Measurements from ENCODE around the gene CUL7. TPM values are rescaled to one million over a fixed set of nuclear protein-coding genes. Genes with fewer than 3 reads are reported as not detected.

Gene CUL7
- total and polyA plus RNA-seq, 2 of the 8 experiments (the other 6 are each of a cell fraction or from before 2014, with no cell fraction given): 10.8 to 15.0 TPM

DNA sequence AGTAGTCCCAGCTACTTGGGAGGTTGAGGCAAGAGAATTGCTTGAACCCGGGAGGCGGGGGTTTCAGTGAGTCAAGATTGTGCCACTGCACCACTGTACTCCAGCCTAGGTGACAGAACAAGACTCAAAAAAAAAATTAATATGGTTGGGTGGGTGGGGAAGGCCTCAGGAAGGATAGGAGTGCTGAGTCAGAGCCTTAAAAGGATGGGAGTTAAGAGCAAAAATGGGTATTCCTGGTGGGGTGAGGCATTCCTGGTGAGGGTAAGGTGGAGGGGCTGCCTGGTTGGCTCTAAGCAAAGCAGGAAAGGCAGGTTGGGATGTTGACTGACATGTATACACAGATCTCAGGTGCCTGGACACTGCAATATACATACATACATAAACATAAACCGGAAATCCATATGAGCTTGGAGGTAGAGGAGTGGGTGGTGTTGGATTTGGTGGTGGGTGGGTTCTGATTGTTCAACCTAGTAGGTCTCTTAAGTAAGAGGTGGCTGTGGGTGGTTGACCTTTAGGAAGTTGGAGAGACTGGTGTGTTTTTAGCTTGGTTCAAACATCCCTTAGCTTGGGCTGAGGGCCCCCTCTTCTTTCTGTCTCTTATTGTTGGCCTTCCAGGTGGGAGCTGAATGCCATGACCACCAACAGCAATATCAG is 33.5 kb downstream of the CUL7 start:
- no peak for TF ChIP-seq MAX (IDR thresholded peaks at IDR 0.05)
- 0 out of 2 replicates have a peak overlapping the region, but pooled peaks have one; percentile 12 for H2BK15ac ChIP-seq (ENCODE audit: low read length)
- POLR2A ChIA-PET (ENCODE audit: partially characterized antibody): interaction anchor here (0.7 to 27.9 kb wide), 17 partner anchors 9 to 227 kb away, joined by 3 to 584 read pairs (median 5); partner anchors contain the start of genes CUL7, KLC4, MRPL2 and PEX6
- H3K4me2 ChIP-seq (ENCODE audit: insufficient read depth in 1 of 2, low read depth in 2 of 2, low read length in 2 of 2): peak overlapping the region in 1 of 2 experiments; percentile 45; a peak in 1 of 4 replicates
- H3K56ac ChIP-seq (replicated peaks; ENCODE audit: insufficient read length, low read depth, low read length): no peak overlapping the region
- H2AFZ ChIP-seq (ENCODE audit: low read length): no peak overlapping the region
- 75% methylated on average over 3 of the region's 3 CpGs; no CpG with 5 or more reads in 1 of the 2 experiments for WGBS, 2 experiments (ENCODE audit: extremely low coverage in 1 of 2, insufficient coverage in 1 of 2, insufficient read length in 1 of 2, insufficient replicate concordance in 2 of 2, low coverage in 1 of 2, low lambda C conversion rate in 2 of 2, missing lambda C conversion rate in 1 of 2)
- H2BK5ac ChIP-seq (ENCODE audit: low read depth, low read length): 0 out of 2 replicates have a peak overlapping the region, but pooled peaks have one; percentile 85
- CTCF ChIA-PET (ENCODE audit: partially characterized antibody): interaction anchor here (0.7 to 5.6 kb wide), 9 partner anchors 11 to 124 kb away, joined by 3 to 33 read pairs (median 3); no protein-coding TSS in a partner anchor
- 0 out of 2 replicates have a peak overlapping the region, but pooled peaks have one; percentile 21 for H3K27ac ChIP-seq (ENCODE audit: low read depth, low read length)
- peaks cover 3 to 51% of the 10 kb centered on the region in 2 experiments; a peak in 3 of 4 replicates for H3K79me2 ChIP-seq (ENCODE audit: control insufficient read depth in 1 of 2, insufficient read depth in 2 of 2, low read length in 2 of 2)
- H3K4me3 ChIP-seq (ENCODE audit: extremely low read depth in 1 of 4, insufficient read depth in 2 of 4, low read depth in 3 of 4, low read length in 4 of 4): no peak overlapping the region
- H3K4me1 ChIP-seq (replicated peaks in 1 of 4; ENCODE audit: control insufficient read depth in 3 of 4, insufficient read depth in 4 of 4, low read length in 3 of 4): peaks cover 0 to 5% (median 2%) of the 10 kb centered on the region in 4 experiments; a peak in 4 of 7 replicates
- H4K5ac ChIP-seq (ENCODE audit: insufficient read length, low read depth, low read length): no peak overlapping the region
- H3K23ac ChIP-seq (ENCODE audit: insufficient read length): no peak overlapping the region
- no peak overlapping the region for H4K91ac ChIP-seq (replicated peaks; ENCODE audit: insufficient read length, low read length)
- no peak overlapping the region for H4K8ac ChIP-seq (ENCODE audit: extremely low read depth, insufficient read depth, low read length)
- H3K36me3 ChIP-seq (ENCODE audit: control insufficient read depth in 2 of 4, insufficient read depth in 4 of 4, low read length in 3 of 4): peaks cover 16 to 36% (median 26%) of the 10 kb centered on the region in 4 experiments
- H2BK120ac ChIP-seq (replicated peaks; ENCODE audit: low read depth, low read length): no peak overlapping the region
- no peak overlapping the region for H3K14ac ChIP-seq (ENCODE audit: insufficient read length)
- no peak overlapping the region for H2BK12ac ChIP-seq (ENCODE audit: low read depth, low read length)
- peaks cover 6% of the 10 kb centered on the region; the same call in 1 of the 2 replicates for H3K23me2 ChIP-seq (ENCODE audit: low read depth, low read length)
- H2AK5ac ChIP-seq (ENCODE audit: low read depth, low read length): no peak overlapping the region
- FAIRE-seq (no peak), DNase-seq (ENCODE audit: low read depth in 1 of 2, low spot score in 2 of 2) (no peak)
- H3K27me3 ChIP-seq (replicated peaks in 1 of 4; ENCODE audit: control insufficient read depth in 3 of 4, extremely low read depth in 1 of 4, insufficient read depth in 3 of 4, low read length in 3 of 4): no peaks in the 10 kb centered on the region
- no peak overlapping the region for H3K18ac ChIP-seq (ENCODE audit: extremely low read depth, low read length)
- H3K9ac ChIP-seq (replicated peaks in 1 of 4; ENCODE audit: extremely low read depth in 1 of 4, low read depth in 3 of 4, low read length in 3 of 4): no peak overlapping the region
- no peak overlapping the region for H2BK20ac ChIP-seq (ENCODE audit: low read length)
- peaks cover 0 to 2% of the 10 kb centered on the region in 2 experiments for H4K20me1 ChIP-seq (replicated peaks in 1 of 2; ENCODE audit: control insufficient read depth in 1 of 2, insufficient read depth in 2 of 2, low read length in 2 of 2)
- peaks cover 11% of the 10 kb centered on the region; the same call in 1 of the 2 replicates for H3K79me1 ChIP-seq (ENCODE audit: low read depth, low read length)
- no peak overlapping the region for H3K4ac ChIP-seq (replicated peaks; ENCODE audit: insufficient read length, low read depth, low read length)
- H3K9me3 ChIP-seq (ENCODE audit: insufficient read depth in 2 of 2, low read depth in 1 of 2, low read length in 1 of 2): no peaks in the 10 kb centered on the region
